GM13977 (cell line): ENCODE results near the gene AUTS2.

Source experiments
- DNase-seq: peaks from one replicate; pipeline ENCODE4 v3.0.0; 2012; ENCODE audit warnings: low spot score
- in situ Hi-C: fragments of 300-500 bp; cut with MboI; formaldehyde crosslinking; loops from one replicate; pipeline ENCODE4 v1.12.0; 2022; ENCODE audit warnings: low sequenced_read_pairs, low pct_unique_long_range_greater_than_20kb, mixed read lengths, inconsistent platforms; ENCODE audit not compliant: unreplicated experiment
- TF ChIP-seq, protein P1 (sequence below): IDR thresholded peaks from 2 replicates; pipeline ENCODE4 v1.5.1; 2012; ENCODE audit warnings: mild to moderate bottlenecking, control low read depth; ENCODE audit not compliant: insufficient read depth; ENCODE audit errors: extremely low read depth, missing control alignments

Gene AUTS2

DNA sequence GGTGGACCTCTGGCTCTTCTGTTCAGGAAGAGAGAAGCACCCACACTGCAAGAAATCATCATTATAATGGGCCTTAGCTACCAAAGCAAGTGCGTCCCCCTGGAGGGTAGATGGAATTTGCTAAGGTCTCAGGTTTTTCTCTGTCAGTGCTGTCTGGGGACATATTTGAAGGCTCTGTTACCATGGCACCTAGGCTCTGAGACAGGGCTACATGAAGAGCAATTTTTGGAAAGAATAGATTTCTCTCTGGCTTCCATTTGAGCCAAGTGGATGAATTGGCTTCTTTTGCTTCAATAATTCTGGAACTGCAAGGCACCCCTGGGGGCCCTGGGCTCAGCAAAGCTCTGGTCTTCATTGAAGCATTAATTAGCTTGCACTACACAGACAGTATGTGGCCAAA, 1184.5 kb downstream of the AUTS2 start:
- in situ Hi-C loops = no loop called here
- TF ChIP-seq, protein P1, sequence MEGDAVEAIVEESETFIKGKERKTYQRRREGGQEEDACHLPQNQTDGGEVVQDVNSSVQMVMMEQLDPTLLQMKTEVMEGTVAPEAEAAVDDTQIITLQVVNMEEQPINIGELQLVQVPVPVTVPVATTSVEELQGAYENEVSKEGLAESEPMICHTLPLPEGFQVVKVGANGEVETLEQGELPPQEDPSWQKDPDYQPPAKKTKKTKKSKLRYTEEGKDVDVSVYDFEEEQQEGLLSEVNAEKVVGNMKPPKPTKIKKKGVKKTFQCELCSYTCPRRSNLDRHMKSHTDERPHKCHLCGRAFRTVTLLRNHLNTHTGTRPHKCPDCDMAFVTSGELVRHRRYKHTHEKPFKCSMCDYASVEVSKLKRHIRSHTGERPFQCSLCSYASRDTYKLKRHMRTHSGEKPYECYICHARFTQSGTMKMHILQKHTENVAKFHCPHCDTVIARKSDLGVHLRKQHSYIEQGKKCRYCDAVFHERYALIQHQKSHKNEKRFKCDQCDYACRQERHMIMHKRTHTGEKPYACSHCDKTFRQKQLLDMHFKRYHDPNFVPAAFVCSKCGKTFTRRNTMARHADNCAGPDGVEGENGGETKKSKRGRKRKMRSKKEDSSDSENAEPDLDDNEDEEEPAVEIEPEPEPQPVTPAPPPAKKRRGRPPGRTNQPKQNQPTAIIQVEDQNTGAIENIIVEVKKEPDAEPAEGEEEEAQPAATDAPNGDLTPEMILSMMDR = no peak
- no peak for DNase-seq

DNA sequence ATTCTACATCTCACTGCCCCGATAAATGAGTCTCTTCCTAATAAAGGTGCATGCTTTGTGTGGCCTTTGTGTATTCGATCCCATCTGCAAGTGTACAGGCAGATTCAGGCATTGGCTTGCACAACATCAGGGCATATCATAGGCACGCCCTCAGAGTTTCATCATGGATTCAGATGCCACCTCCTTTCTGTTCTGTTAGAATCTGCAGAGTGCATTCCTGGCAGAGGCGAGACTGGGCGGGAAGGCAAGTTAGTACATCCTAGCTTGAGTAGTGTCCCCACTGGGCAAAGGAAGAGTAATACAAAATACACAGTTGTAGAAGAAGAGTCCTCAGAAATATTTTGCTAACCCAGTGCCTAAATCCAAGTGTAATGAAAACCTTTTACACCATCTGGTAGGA, 1187.2 kb downstream of the AUTS2 start:
- DNase-seq = no peak
- TF ChIP-seq, protein P1 = no peak
- in situ Hi-C loops = no loop called here

DNA sequence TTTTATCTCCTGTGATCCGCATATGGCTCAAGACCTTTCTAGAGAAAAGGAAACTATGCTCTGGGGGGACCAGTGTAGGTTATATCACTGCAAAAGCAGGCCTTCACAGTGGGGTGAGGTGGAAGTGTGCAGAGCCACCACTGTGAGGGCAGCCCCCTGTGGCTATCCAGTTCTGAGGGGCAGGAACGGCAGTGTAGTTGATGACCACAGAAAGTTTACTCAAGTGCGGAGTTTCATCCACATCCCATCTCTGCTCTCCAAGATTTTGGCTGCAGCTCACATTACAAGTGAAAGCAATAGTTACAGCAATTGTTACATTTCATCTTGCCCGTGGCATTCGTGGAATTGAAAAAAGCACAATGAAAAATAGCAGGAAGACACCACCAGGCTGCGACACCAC, 1187.8 kb downstream of the AUTS2 start:
- in situ Hi-C loops = no loop called here
- TF ChIP-seq, protein P1 = no peak
- DNase-seq = no peak

DNA sequence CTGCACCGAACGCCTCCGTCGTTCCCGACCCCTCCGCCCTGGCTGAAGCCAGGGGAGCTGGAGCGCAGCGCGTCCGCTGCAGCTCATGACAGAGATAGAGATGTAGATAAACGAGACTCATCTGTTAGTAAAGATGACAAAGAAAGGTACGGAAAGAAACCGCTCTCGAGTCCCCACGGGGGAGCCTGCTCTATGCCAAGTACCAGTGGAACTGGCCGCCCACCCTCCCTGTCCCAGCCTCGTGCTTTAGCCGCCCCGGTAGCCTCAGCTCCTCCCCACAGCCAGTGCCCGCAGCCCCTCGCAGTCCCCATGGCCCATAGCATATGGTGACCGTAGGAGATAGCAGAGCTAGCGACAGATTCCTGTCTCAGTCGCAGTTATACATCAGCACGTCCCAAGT, 1189.0 kb downstream of the AUTS2 start:
- in situ Hi-C loops = no loop called here
- TF ChIP-seq, protein P1 = no peak
- DNase-seq = no peak

DNA sequence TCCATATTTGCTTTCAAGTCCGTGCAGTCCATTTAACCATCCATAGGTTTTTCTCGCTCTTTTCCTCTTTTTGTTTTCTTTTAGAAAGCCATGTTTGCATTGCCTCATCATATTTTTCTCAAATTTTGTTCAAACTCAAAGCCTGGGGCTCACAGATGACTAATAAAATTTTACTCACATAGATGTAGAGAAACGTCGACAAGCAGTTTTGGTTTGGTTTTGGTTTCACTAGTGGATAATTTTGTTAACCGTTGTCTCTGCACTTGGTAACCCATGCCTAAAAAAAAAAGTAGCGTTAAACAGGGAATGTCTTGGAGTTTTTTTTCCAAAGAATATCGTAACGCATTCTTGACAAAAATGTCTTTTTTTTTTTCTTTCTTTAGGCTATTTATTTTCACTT, 1189.5 kb downstream of the AUTS2 start:
- no peak for DNase-seq
- TF ChIP-seq, protein P1 = no peak
- in situ Hi-C loops = no loop called here

DNA sequence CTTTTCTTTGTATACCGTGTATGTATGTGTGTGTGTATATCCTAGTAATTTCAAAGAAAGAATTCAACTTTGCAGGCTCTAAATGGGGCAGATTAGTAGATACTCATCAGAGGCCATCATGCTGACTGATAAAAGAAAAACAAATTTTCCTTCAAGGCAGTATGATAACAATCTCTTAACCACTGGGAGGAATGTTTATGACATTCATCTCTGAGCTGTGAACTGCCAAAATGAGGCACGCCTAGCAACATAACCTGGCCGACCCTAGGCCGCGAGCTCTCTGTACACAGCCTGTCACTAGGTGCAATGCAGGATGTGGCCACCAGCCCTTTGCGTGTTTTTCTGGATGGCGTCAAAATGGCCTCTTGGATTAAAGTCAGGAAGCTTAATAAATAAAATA, 1190.0 kb downstream of the AUTS2 start:
- DNase-seq = no peak
- in situ Hi-C loops = no loop called here
- TF ChIP-seq, protein P1 = no peak

DNA sequence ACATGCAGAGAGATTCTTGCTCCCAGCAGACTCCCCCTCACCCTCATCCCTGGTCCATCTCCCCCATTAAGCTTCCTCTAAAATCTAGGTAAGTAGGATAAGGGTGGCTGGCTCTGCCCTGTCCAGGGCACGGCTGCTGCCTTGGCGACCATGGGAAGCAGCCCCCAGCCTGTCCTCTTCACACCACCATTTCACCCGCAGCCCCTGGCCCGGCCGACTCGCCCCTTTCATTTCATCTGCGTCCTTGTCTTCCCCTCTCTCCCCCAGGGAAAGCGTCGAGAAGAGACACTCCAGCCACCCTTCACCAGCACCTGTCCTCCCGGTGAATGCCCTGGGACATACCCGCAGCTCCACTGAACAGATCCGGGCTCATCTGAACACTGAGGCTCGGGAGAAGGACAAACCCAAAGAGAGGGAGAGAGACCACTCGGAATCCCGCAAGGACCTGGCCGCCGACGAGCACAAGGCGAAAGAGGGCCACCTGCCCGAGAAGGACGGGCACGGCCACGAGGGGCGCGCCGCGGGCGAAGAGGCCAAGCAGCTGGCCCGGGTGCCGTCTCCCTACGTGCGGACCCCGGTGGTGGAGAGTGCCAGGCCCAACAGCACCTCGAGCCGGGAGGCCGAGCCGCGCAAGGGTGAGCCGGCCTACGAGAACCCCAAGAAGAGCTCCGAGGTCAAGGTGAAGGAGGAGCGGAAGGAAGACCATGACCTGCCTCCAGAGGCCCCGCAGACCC, 1191.4 kb downstream of the AUTS2 start:
- TF ChIP-seq, protein P1 = no peak
- in situ Hi-C loops = no loop called here
- DNase-seq = no peak
